ENCODE data around the gene PTPN18. TPM values are rescaled to one million over a fixed set of nuclear protein-coding genes. Genes with fewer than 3 reads are reported as not detected.

PTPN18 gene
- total RNA-seq, 1 donor from 2014 or later: 16.3 TPM

GRCh38 chr2:130336150-130336876 lies 19.5 kb upstream of the PTPN18 start:
- H3K9me3 Mint-ChIP-seq (ENCODE audit: unreplicated experiment): no peaks in the 10 kb centered on the region
- no peak for DNase-seq (ENCODE audit: low spot score)
- no peak for TF ChIP-seq CTCF (IDR thresholded peaks at IDR 0.05; ENCODE audit: unreplicated experiment)
- H3K4me3 Mint-ChIP-seq (ENCODE audit: unreplicated experiment): no peak overlapping the region
- peaks cover 19% of the 10 kb centered on the region for H3K27me3 Mint-ChIP-seq (ENCODE audit: unreplicated experiment)
- peaks cover 13% of the 10 kb centered on the region for H3K36me3 Mint-ChIP-seq (ENCODE audit: low read depth, unreplicated experiment)
- H3K4me1 Mint-ChIP-seq (ENCODE audit: unreplicated experiment): peaks cover 14% of the 10 kb centered on the region
- H3K27ac Mint-ChIP-seq (ENCODE audit: unreplicated experiment): no peak overlapping the region

- Mint-ChIP-seq H3K27ac (ENCODE audit: unreplicated experiment) (peak overlapping the region; percentile 93), H3K4me3 (ENCODE audit: unreplicated experiment) (peak overlapping the region; percentile 88), H3K36me3 (ENCODE audit: low read depth, unreplicated experiment) (peaks cover 15% of the 10 kb centered on the region), H3K4me1 (ENCODE audit: unreplicated experiment) (peaks cover 18% of the 10 kb centered on the region), H3K27me3 (ENCODE audit: unreplicated experiment) (peaks cover 21% of the 10 kb centered on the region), H3K9me3 (ENCODE audit: unreplicated experiment) (no peaks in the 10 kb centered on the region)
- no peak for TF ChIP-seq CTCF (IDR thresholded peaks at IDR 0.05; ENCODE audit: unreplicated experiment)
- DNase-seq (ENCODE audit: low spot score): peak; percentile 86
Measured at GRCh38 chr2:130336877-130337734, 18.8 kb upstream of the PTPN18 start.

GRCh38 chr2:130337735-130338325 lies 18.0 kb upstream of the PTPN18 start:
- H3K36me3 Mint-ChIP-seq (ENCODE audit: low read depth, unreplicated experiment): peaks cover 18% of the 10 kb centered on the region
- H3K27me3 Mint-ChIP-seq (ENCODE audit: unreplicated experiment): peaks cover 24% of the 10 kb centered on the region
- DNase-seq (ENCODE audit: low spot score): no peak
- no peak for TF ChIP-seq CTCF (IDR thresholded peaks at IDR 0.05; ENCODE audit: unreplicated experiment)
- peak overlapping the region; percentile 53 for H3K27ac Mint-ChIP-seq (ENCODE audit: unreplicated experiment)
- peaks cover 23% of the 10 kb centered on the region for H3K4me1 Mint-ChIP-seq (ENCODE audit: unreplicated experiment)
- H3K4me3 Mint-ChIP-seq (ENCODE audit: unreplicated experiment): peak overlapping the region; percentile 88
- no peaks in the 10 kb centered on the region for H3K9me3 Mint-ChIP-seq (ENCODE audit: unreplicated experiment)

GRCh38 chr2:130338793-130339345 lies 17.0 kb upstream of the PTPN18 start:
- Mint-ChIP-seq H3K27me3 (ENCODE audit: unreplicated experiment) (peaks cover 27% of the 10 kb centered on the region), H3K27ac (ENCODE audit: unreplicated experiment) (no peak overlapping the region), H3K9me3 (ENCODE audit: unreplicated experiment) (no peaks in the 10 kb centered on the region), H3K4me1 (ENCODE audit: unreplicated experiment) (peaks cover 25% of the 10 kb centered on the region), H3K36me3 (ENCODE audit: low read depth, unreplicated experiment) (peaks cover 18% of the 10 kb centered on the region), H3K4me3 (ENCODE audit: unreplicated experiment) (no peak overlapping the region)
- no peak for TF ChIP-seq CTCF (IDR thresholded peaks at IDR 0.05; ENCODE audit: unreplicated experiment)
- no peak for DNase-seq (ENCODE audit: low spot score)

All from endothelial cell (in vitro differentiated cells).